H9 (cell line): Measurements from ENCODE around the gene LSMEM2. TPM values are rescaled to one million over a fixed set of nuclear protein-coding genes. Genes with fewer than 3 reads are reported as not detected.

Source experiments
- DNase-seq: peaks from one replicate; pipeline ENCODE4 v3.0.0-alpha.2; 2017
- H2AFZ ChIP-seq: one replicate; pipeline ENCODE4 v1.6.1; 2013; ENCODE audit warnings: mild to moderate bottlenecking, low read length, control low read depth, moderate library complexity
- H2AK5ac ChIP-seq: 2 replicates; pipeline ENCODE4 v1.6.1; 2013; ENCODE audit warnings: low read length, control low read depth, mixed read lengths; ENCODE audit not compliant: insufficient read length
- H2BK120ac ChIP-seq: one replicate; pipeline ENCODE4 v1.6.1; 2013; ENCODE audit warnings: low read depth, mild to moderate bottlenecking, low read length, control low read depth, inconsistent platforms; ENCODE audit not compliant: poor library complexity, severe bottlenecking
- H2BK12ac ChIP-seq: 2 replicates; pipeline ENCODE4 v1.6.1; 2013; ENCODE audit warnings: low read length, control low read depth, mixed read lengths, low read depth; ENCODE audit not compliant: insufficient read length
- H2BK15ac ChIP-seq: 2 replicates; pipeline ENCODE4 v1.6.1; 2013; ENCODE audit warnings: low read depth, low read length, control low read depth
- H2BK20ac ChIP-seq: one replicate; pipeline ENCODE4 v1.6.1; 2013; ENCODE audit warnings: low read depth, mild to moderate bottlenecking, low read length, control low read depth, inconsistent platforms; ENCODE audit not compliant: poor library complexity, severe bottlenecking
- H2BK5ac ChIP-seq: 2 replicates; pipeline ENCODE4 v1.6.1; 2013; ENCODE audit warnings: low read length, control low read depth, mixed read lengths; ENCODE audit not compliant: insufficient read length
- H3K14ac ChIP-seq: 2 replicates; pipeline ENCODE4 v1.6.1; 2013; ENCODE audit warnings: low read length, control low read depth; ENCODE audit not compliant: insufficient read depth
- H3K18ac ChIP-seq: 2 replicates; pipeline ENCODE4 v1.6.1; 2013; ENCODE audit warnings: low read depth, mild to moderate bottlenecking, mixed read lengths, low read length, control low read depth; ENCODE audit not compliant: insufficient read length
- H3K23ac ChIP-seq: 2 replicates; pipeline ENCODE4 v1.6.1; 2013; ENCODE audit warnings: low read length, control low read depth, mixed read lengths, low read depth; ENCODE audit not compliant: insufficient read length
- H3K23me2 ChIP-seq: 2 replicates; pipeline ENCODE4 v1.6.1; 2013; ENCODE audit warnings: low read depth, mild to moderate bottlenecking, mixed read lengths, low read length, control low read depth; ENCODE audit not compliant: insufficient read length, poor library complexity, severe bottlenecking
- H3K27ac ChIP-seq: 2 replicates; pipeline ENCODE4 v1.5.1; 2013; ENCODE audit warnings: low read length, control low read depth, mixed read lengths, low read depth; ENCODE audit not compliant: insufficient read length
- H3K27me3 ChIP-seq: 2 replicates; pipeline ENCODE4 v1.6.1; 2013; ENCODE audit warnings: low read length, control low read depth, inconsistent platforms; ENCODE audit not compliant: insufficient read depth
- H3K4ac ChIP-seq: 2 replicates; pipeline ENCODE4 v1.6.1; 2013; ENCODE audit warnings: low read depth, mild to moderate bottlenecking, control low read depth, inconsistent platforms, low read length, moderate library complexity
- H3K4me1 ChIP-seq: 2 replicates; pipeline ENCODE4 v1.6.1; 2013; ENCODE audit warnings: low read length, control low read depth, inconsistent platforms; ENCODE audit not compliant: insufficient read depth
- H3K4me2 ChIP-seq: 2 replicates; pipeline ENCODE4 v1.6.1; 2013; ENCODE audit warnings: low read length, control low read depth, mixed read lengths; ENCODE audit not compliant: insufficient read length, insufficient read depth
- H3K56ac ChIP-seq: 2 replicates; pipeline ENCODE4 v1.6.1; 2013; ENCODE audit warnings: low read depth, mild to moderate bottlenecking, mixed read lengths, low read length, control low read depth; ENCODE audit not compliant: insufficient read length
- H3K79me1 ChIP-seq: 2 replicates; pipeline ENCODE4 v1.6.1; 2013; ENCODE audit warnings: low read depth, mild to moderate bottlenecking, moderate library complexity, low read length, control low read depth, inconsistent platforms; ENCODE audit not compliant: insufficient read depth, poor library complexity, severe bottlenecking
- H3K79me2 ChIP-seq: 2 replicates; pipeline ENCODE4 v1.6.1; 2013; ENCODE audit warnings: low read length, control low read depth, inconsistent platforms; ENCODE audit not compliant: insufficient read depth
- H3K9ac ChIP-seq: 2 replicates; pipeline ENCODE4 v1.6.1; 2013; ENCODE audit warnings: low read length, control low read depth, mixed read lengths; ENCODE audit not compliant: insufficient read length; ENCODE audit errors: extremely low read depth
- H3K9me3 ChIP-seq: one replicate; pipeline ENCODE4 v1.6.1; 2013; ENCODE audit warnings: low read depth, low read length, inconsistent platforms; ENCODE audit not compliant: control insufficient read depth
- H3T11ph ChIP-seq: one replicate; pipeline ENCODE4 v1.6.1; 2013; ENCODE audit warnings: mild to moderate bottlenecking, low read length, control low read depth, inconsistent platforms
- H4K20me1 ChIP-seq: one replicate; pipeline ENCODE4 v1.6.1; 2013; ENCODE audit not compliant: control insufficient read depth, insufficient read length, insufficient read depth
- H4K5ac ChIP-seq: 2 replicates; pipeline ENCODE4 v1.6.1; 2013; ENCODE audit warnings: low read depth, mild to moderate bottlenecking, mixed read lengths, low read length, control low read depth; ENCODE audit not compliant: insufficient read length
- H4K8ac ChIP-seq: replicated peaks from 2 replicates; pipeline ENCODE4 v1.6.1; 2013; ENCODE audit warnings: low read length, control low read depth, mixed read lengths, low read depth; ENCODE audit not compliant: insufficient read length
- H4K91ac ChIP-seq: 2 replicates; pipeline ENCODE4 v1.6.1; 2013; ENCODE audit warnings: low read depth, mild to moderate bottlenecking, moderate library complexity, mixed read lengths, low read length, control low read depth; ENCODE audit not compliant: insufficient read length
- H3K27ac Mint-ChIP-seq, 3 experiments: 2 replicates in 2 of 3; 3 replicates in 1 of 3; pipeline ENCODE4 v1.8.0; 2020 to 2021; ENCODE audit warnings: mixed read lengths in 3 of 3, mild to moderate bottlenecking in 1 of 3, moderate library complexity in 1 of 3
- H3K27me3 Mint-ChIP-seq: 2 replicates; pipeline ENCODE4 v1.8.0; 2021; ENCODE audit warnings: low read depth, mild to moderate bottlenecking, moderate library complexity, mixed read lengths
- H3K36me3 Mint-ChIP-seq, 3 experiments: 2 replicates in 2 of 3; 3 replicates in 1 of 3; pipeline ENCODE4 v1.8.0; 2020 to 2021; ENCODE audit warnings: low read depth in 3 of 3, mixed read lengths in 3 of 3; ENCODE audit not compliant: insufficient read depth in 1 of 3
- H3K4me1 Mint-ChIP-seq, 2 experiments: 2 replicates each; pipeline ENCODE4 v1.8.0; 2020; ENCODE audit warnings: mixed read lengths in 2 of 2
- H3K4me3 Mint-ChIP-seq, 2 experiments: 2 replicates in 1 of 2; 3 replicates in 1 of 2; pipeline ENCODE4 v1.8.0; 2020 to 2021; ENCODE audit warnings: mild to moderate bottlenecking in 2 of 2, mixed read lengths in 2 of 2, moderate library complexity in 1 of 2
- H3K9me3 Mint-ChIP-seq, 2 experiments: 2 replicates in 1 of 2; 3 replicates in 1 of 2; pipeline ENCODE4 v1.8.0; 2020; ENCODE audit warnings: mild to moderate bottlenecking in 2 of 2, mixed read lengths in 2 of 2, moderate library complexity in 1 of 2
- WGBS: extraction: QIAGEN DNeasy Blood & Tissue Kit; methylation state at CpG from one replicate; pipeline ENCODE4 v1.1.7; 2013; ENCODE audit warnings: missing lambda C conversion rate, low lambda C conversion rate, mixed read lengths; ENCODE audit not compliant: insufficient read length; ENCODE audit errors: extremely low coverage; 5-methylcytosine and 5-hydroxymethylcytosine counted together
- total RNA-seq: library from RNA; stranded (reverse); gene quantifications from 2 replicates; pipeline ENCODE4 v1.2.1, GENCODE V29; 2021
- TF ChIP-seq, protein P1 (sequence below): fragments of 200-600 bp; sonication (generic); conservative IDR thresholded peaks from 3 replicates; pipeline ENCODE4 v1.8.0; 2021; ENCODE audit warnings: antibody characterized with exemption, mild to moderate bottlenecking

The LSMEM2 gene
- total RNA-seq, 1 experiment from 2014 or later: 0.50 TPM

DNA sequence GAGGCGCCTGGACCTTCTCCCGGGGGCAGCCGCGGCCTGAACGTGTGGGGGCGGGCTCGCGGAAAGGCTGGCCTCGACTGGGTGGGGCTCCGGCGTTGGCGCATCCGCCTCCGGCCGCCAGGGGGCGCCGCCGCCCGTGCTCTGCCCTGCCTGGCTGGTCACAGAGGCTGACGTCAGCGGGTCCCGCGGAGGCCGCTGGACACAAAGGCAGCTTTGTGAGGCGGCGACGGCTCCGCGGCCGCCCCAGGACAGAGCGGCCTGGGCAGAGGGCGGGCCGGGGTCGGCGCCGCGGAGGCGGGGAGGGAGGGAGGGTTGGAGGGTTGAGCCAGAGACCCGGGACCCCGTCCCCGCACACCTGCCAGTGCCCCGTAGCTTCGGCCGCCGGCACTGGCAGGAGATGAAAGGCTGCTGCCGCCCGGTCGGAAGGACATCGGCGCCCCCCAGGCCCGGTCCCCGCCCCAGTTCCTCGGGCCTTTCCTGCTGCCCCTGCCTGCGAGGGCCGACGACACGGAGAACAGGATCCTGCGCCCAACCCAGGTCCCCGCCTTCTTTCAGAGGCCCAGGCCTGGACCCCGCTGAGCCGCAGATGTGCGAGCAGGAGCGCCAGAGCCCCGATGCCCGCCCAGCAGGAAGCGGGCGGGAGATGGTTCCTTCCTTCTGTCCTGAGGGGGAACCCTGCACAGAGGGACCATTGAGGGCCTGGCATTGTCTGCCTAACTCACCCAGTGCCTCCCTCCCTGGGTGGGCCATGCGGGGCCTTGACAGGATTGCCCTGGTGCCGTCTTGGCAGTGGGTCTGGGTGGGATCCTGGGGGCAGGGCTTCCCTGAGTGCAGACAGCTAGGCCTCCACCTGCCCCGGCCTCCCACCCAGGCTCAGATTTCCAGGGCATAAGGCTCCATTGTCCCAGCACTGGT is 18.6 kb upstream of the LSMEM2 start:
- H4K20me1 ChIP-seq: no peaks in the 10 kb centered on the region
- no CpG with 5 or more reads among the region's 70 CpGs for WGBS
- Mint-ChIP-seq H3K27me3 (peaks cover 1% of the 10 kb centered on the region; the same call in 1 of the 2 replicates), H3K9me3 (no peaks in the 10 kb centered on the region), H3K4me3 (peak overlapping the region; percentile 57 to 74), H3K36me3 (peaks cover 14 to 33% (median 29%) of the 10 kb centered on the region in 3 experiments; a peak in 6 of 7 replicates), H3K27ac (peak overlapping the region; percentile 40 to 91 (median 73); a peak in 3 of 7 replicates), H3K4me1 (peaks cover 28 to 54% of the 10 kb centered on the region in 2 experiments)
- H3K14ac ChIP-seq: peak overlapping the region; percentile 93; the same call in 1 of the 2 replicates
- H2AK5ac ChIP-seq: no peak overlapping the region
- peak overlapping the region; percentile 34 for H4K91ac ChIP-seq
- peak overlapping the region; percentile 21 for H3K9ac ChIP-seq
- peak; percentile 95 for DNase-seq
- H3K23me2 ChIP-seq: no peaks in the 10 kb centered on the region
- no peak overlapping the region for H4K8ac ChIP-seq
- peak overlapping the region; percentile 30 for H3K4me2 ChIP-seq
- H4K5ac ChIP-seq: no peak overlapping the region
- H3K9me3 ChIP-seq: no peaks in the 10 kb centered on the region
- H3K18ac ChIP-seq: peak overlapping the region; percentile 93
- no peak overlapping the region; the same call in 1 of the 2 replicates for H3K4ac ChIP-seq
- H3K27ac ChIP-seq: no peak overlapping the region
- H2BK20ac ChIP-seq: no peak overlapping the region
- H2BK15ac ChIP-seq: no peak overlapping the region
- no peaks in the 10 kb centered on the region for H3K79me2 ChIP-seq
- H3K4me1 ChIP-seq: peaks cover 3% of the 10 kb centered on the region; the same call in 1 of the 2 replicates
- no peak overlapping the region for H2BK12ac ChIP-seq
- no peak overlapping the region for H3K56ac ChIP-seq
- no peak overlapping the region for H3T11ph ChIP-seq
- H2BK120ac ChIP-seq: no peak overlapping the region
- H2AFZ ChIP-seq: no peak overlapping the region
- no peak overlapping the region for H3K23ac ChIP-seq
- no peak overlapping the region for H2BK5ac ChIP-seq
- no peaks in the 10 kb centered on the region for H3K79me1 ChIP-seq
- TF ChIP-seq, protein P1, sequence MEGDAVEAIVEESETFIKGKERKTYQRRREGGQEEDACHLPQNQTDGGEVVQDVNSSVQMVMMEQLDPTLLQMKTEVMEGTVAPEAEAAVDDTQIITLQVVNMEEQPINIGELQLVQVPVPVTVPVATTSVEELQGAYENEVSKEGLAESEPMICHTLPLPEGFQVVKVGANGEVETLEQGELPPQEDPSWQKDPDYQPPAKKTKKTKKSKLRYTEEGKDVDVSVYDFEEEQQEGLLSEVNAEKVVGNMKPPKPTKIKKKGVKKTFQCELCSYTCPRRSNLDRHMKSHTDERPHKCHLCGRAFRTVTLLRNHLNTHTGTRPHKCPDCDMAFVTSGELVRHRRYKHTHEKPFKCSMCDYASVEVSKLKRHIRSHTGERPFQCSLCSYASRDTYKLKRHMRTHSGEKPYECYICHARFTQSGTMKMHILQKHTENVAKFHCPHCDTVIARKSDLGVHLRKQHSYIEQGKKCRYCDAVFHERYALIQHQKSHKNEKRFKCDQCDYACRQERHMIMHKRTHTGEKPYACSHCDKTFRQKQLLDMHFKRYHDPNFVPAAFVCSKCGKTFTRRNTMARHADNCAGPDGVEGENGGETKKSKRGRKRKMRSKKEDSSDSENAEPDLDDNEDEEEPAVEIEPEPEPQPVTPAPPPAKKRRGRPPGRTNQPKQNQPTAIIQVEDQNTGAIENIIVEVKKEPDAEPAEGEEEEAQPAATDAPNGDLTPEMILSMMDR: peak; percentile 99
- no peaks in the 10 kb centered on the region for H3K27me3 ChIP-seq
